GM18517 (cell line): Measurements from ENCODE around the gene VAPB.
"Not testable (repeated sequence)": the region's sequence is repeated elsewhere in the genome, so short reads cannot be mapped to it uniquely, and the experiment has no call there.

Experiments used
- ATAC-seq: cut with Tn5 transposase; IDR thresholded peaks from one replicate; pipeline ENCODE4 v1.9.1; 2021; ENCODE audit warnings: mild to moderate bottlenecking, moderate library complexity; ENCODE audit not compliant: unreplicated experiment

The VAPB gene

DNA sequence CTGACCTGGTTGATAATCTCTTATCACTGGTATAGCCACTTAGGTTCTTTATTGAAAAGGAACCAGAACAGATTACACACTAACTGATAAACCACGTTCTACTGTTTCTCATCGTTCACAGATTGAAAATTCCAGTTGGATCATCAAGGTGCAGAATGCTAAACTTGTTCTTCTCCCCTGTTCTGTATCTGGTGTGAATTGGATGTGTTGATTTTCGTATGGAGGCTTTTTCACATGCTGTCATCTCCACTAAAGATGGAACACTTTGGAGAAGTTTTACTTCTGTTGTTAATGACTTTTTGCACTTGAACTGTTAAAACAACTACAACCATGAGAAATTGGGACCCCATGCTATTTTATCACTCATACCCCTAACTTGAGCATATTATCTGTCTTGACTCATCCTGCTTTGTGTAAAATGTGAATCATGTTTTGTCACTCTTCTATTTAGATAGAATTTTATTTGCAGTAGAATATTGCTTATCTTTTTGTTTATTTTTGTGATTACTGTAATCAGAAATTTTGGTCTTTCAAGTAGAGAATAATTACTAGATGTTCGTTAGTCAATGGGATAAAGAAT is 17.5 kb downstream of the VAPB start:
- ATAC-seq, result no peak

DNA sequence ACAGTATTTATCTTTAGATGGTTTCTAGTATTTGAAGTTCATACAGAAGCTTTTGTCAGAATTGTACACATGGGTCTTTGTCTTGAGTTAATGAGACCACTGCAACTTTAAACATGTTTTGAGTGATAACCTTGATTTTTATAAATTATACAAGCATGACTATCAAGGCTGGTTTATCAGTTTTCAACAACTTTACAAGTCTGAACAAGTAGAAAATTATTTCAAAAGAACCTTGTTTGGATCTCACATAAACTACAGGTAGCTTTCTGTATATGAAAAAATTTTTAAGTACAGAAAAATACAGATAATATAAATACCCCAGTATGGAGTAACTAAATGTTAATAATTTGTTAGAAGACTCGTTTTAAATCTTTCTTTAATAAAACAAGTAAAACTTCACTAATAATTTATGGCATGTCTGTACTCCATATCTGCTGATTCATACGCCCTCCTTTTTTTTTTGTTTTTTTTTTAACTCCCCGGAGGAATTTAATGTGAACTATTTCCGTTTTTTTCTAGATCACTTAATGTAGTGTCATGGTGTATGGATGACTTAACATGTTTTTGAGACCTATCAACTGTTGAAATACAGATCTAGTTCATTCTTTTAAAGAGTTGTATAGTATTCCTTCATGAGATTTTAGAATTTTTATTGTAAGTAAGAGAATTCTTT is 18.3 kb downstream of the VAPB start:
- ATAC-seq, result no peak

DNA sequence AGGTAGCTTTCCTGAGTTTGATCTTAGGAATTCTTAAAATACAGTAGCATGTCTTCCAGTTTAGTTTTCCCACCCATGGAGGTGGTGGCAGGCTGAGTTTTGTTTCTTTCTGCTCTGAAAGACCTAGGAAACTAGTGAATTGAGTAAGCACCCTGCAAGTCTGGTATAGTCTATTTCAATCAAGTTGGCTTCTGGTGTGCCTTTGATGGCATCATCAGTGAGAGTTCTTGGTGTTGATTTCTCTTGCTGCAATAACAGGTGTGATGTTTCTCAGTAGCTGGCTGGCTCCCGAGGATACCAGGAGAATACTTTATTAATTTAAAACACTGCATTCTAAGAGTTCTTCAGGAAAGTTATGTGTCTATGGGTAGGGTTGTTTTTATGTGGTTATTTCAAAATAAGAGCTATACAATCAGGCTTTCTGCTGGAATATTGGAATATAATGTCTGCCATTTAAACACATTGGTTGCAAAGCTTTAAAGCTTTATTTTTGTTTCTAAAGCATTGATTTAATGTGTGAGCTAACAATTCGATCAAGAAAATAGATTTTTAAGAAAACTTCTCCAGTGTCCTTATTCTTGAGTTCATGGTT is 19.0 kb downstream of the VAPB start:
- ATAC-seq, result no peak

DNA sequence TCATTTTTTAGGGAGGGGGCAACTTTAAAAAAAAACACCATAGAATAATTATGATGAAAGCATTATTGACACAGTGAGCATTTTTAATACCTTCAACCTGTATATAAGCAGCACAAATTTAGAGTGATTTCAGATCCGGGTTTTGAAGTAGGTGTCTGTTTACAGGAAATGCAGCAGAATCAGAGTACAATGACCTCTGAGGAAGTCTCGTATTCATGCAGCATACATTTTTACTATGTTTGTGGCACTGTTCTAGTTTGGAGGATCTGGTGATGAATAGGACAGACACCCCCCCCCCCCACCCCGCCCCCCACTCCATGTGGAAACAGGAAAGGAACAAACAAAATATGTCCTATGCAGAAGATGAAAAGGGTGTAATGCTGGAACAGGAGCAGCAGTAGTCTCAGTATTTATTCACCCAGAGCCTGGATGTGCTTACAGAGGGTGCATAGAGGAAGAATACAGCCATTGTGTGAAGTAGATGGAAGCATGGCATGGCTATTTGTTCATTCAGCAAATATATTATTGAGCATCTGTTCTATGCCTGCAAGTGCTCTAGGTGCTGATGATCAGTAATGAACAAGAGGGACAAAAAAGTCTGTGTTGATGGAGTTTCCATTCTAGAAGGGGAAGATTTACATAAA is 19.7 kb downstream of the VAPB start:
- ATAC-seq, result no peak

DNA sequence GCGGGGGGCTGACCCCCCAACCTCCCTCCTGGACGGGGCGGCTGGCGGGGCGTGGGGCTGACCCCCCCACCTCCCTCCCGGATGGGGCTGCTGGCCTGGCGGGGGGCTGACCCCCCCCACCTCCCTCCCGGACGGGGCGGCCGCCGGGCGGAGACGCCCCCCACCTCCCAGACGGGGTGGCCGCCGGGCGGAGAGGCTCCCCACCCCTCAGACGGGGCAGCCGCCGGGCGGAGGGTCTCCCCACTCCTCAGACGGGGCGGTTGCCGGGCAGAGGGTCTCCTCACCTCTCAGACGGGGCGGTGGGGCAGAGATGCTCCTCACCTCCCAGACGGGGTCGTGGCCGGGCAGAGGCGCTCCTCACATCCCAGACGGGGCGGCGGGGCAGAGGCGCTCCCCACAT is 25.2 kb downstream of the VAPB start:
- not testable (repeated sequence) for ATAC-seq

DNA sequence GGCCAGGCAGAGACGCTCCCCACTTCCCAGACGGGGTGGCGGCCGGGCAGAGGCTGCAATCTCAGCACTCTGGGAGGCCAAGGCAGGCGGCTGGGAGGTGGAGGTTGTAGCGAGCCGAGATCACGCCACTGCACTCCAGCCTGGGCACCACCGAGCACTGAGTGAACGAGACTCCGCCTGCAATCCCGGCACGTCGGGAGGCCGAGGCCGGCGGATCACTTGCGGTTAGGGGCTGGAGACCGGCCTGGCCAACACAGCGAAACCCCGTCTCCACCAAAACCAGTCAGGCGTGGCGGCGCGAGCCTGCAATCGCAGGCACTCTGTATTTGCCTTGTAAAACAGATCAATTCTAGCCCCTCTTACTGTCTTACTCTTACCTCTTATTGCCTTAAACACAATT is 25.8 kb downstream of the VAPB start:
- ATAC-seq, result not testable (repeated sequence)

DNA sequence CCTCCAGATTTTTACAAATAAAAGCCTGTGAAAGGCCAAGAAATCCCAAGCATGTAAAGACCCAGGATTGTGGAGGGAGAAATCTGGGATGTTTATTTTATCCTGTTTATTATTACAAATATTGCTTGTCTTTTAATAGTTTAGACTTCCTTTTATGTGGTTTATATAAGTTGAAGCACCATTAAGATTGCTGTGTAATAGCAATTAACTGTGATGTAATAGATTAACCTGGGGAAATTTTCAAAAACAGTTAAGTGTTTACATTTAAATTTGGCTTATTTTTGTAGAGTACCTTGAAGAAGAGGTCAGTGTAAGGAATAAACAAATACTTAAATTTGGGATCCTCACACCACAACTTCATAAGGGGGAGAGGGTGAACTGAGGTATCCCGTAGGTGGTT is 27.0 kb downstream of the VAPB start:
- no peak for ATAC-seq

DNA sequence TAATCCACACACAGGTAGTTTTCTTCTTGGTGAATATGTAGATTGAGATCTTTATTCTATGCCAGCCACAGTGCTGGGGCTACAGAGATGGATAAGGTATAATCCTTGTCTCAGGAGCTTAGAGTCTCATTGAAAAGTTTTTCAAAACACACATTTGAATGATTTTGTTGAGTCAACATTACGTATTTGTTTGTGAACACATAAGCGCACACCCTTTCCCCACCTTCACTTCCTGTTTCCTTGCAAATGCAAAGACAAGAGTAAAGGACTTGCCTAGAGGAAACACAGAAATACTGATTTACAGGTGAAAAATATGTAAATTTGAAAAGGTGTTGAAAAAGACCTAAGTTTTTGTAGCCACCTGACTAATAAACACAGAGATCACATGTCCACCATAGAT is 27.8 kb downstream of the VAPB start:
- no peak for ATAC-seq

DNA sequence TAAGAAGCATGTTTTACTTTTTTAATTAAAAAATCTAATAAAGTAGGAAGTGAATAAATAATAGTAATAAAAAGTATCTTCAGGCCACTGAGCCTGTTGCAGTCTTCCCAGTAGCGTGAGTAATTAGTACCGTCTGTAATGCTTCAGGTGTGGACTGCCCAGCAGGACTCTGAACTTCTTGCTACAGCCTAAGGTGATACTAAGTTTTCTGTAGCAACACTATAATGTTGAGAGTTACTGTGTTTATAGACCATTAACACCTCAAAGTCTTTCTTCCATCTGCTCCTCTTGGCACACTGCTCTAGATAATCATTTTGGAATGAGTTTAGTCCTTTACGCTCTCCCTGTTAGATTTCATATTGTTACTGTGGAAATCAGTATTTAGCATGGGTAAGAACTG is 28.4 kb downstream of the VAPB start:
- no peak for ATAC-seq

DNA sequence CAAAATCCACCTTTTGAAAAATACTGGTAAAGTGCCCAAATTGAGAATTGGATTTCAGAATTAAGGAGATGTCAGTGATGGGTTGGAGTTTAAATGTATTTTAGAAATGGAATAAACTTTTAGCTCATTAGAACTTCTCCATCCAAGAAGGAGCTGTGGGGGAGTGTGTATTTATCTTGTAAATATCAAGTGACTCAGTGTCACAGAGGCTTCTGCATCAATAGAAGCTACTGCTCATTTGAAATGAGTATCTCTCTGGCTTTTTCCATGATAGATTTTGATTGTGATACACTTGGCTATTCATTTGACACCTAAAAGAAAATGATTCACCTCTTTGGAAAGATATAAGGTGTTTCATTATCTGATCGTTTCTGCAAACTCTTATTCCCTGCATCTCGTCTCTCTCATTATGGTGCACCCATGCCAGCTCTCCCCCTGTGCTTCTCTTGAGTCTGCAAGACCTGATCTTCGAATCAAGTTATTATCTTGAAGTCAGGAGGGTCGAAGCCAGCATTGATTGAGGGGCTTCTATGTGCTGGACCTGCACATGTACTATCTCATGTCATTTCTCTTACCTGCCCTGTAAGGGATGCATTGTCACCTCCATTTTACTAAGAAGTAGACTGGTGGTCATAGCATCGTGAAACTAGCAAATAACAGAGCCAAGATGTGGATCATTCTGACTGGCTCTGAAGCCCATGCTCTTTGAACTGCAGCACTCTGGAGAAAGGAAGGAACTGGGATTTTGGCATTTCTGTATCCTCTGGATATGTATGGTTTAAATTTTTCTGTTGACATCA is 30.1 kb downstream of the VAPB start:
- ATAC-seq, result no peak

DNA sequence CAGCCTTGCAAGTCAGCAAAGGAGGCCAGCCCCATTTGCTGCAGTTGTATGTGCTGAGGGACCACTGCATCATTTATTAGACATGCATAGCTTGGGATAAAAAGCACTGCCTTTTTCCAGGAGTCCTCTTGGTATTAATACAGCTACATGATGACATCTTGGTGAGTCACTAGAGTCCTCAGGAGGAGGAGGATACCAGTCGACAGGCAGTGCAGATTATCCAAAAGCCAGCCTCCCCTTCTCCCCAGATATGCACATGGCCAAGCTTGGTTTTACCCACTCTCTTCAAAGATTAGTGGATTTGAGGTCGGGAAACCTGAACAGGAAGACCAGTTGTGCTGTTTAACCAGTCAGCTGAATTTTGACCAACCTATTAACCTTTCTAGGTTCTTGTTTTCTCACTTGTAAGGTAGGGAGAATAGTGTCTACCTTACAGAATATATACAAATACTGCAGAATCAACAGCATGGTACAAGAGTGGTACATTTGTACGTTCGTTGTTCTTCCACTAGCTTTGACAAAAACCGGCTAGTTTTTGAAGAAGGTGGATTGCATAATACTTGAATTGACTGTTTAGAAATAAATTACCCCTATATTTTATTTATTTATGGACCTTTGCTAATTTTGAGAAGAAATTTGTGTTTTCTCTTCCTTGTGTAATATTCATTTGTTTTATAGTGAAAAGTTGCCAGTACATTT is 31.9 kb downstream of the VAPB start:
- no peak for ATAC-seq

DNA sequence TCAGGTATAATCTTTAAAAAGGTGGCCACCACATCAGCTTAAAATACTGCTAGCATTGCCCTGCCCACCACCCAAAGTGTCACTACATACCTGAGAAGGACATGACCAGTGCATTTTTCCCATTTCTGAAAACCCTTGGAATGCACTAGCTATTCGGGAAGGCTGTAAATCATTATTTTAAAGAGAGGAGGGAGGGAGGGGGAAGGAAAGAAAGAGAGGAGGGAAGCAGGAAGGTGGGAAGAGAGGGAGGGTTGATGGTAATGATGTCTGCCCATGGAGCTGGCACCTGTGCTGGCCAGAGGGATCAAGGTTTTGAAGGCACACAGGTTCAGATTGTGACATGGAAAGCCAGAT is 32.4 kb downstream of the VAPB start:
- no peak for ATAC-seq

DNA sequence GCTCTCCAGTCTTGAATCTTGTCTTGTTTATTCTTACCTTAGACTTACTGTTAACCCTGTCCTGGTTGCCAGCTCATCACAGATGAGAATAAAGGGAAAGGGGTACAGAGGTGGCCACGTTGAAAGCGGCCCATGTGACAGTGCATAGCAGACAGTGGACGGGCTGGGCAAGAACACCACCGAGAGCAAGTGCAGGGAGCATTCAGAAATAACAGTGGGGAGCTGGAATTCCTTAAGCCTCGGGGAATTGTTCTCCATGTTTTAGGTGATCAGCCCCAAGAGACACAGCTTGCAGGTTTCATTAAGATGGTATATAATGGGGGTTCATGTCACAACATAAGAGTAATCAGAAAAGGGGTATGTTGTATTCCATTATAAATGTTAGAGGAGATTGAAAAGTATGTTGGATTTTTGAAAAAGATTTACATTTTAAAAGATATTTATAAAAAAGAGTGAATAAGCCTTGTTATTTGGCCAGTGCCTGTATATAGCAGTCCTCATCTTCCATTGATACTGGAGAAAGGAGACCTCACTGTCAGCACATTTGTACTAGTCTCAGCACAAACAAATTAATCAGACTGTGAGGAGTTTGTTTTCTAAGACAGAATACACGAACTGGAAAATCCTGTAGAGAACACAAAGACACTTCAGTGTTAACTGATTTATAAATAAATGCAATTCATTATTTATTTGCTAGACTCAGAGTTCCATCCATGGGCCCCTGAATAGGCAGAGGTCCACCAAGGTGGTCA is 35.4 kb downstream of the VAPB start:
- no peak for ATAC-seq

DNA sequence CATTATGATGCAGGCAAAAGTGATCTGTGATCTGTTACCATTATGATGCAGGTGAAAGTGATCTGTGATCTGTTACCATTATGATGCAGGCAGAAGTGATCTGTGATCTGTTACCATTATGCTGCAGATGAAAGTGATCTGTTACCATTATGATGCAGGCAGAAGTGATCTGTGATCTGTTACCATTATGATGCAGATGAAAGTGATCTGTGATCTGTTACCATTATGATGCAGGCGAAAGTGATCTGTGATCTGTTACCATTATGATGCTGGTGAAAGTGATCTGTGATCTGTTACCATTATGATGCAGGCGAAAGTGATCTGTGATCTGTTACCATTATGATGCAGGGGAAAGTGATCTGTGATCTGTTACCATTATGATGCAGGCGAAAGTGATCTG is 38.5 kb downstream of the VAPB start:
- not testable (repeated sequence) for ATAC-seq

DNA sequence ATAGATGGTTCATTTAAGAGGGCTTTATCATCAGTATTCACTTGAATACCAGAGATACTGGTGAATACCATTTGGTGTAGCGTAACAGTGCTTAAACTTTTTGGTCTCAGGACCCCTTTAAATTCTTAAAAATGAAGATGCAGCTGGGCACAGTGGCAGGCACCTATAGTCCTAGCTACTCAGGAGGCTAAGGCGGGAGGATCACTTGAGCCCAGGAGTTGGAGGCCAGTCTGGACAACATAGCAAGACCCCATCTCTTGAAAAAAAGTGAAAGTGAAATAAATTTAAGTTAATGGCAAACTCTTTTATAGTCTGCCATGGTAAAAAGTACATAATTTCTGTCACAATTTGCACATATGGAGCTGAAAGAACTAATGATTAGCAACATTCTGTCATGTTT is 39.3 kb downstream of the VAPB start:
- ATAC-seq, result no peak

DNA sequence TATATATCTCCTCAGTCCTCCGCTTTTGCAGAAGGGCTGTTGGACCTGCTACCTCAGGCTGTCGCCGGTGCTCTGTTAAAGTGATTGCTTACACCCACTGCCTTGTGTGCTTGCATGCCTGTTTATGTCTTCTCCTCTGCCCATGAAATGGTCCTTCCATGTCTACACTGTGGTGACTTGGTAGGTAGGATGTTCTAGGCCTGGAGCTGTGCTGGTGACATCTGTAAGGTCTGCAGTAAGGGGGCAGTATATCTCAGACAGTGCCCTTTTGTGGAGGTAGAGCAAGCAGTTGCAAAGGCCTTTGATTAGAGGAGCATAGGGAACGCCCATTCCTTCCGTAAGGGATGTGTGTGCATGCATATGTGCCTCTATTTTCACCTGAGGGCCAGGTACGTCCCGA is 40.3 kb downstream of the VAPB start:
- no peak for ATAC-seq

DNA sequence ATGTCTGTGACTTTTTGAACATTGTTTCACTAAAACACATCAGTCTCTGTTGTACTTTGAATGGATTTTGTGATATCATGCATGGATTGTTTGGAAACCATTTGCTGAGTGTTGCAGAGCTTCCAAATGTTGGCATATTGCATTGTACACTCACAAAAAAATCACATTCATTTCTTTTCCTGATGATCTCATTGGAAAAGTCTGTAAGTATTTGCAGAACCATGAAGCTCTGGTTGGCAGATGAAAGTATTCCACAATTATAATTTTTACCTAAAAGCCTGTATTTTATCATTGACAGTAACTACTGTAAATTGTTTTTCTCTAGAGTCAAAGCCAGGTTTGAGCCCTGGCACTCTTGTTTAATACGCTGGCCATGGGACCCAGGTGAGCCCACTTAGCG is 42.1 kb downstream of the VAPB start:
- ATAC-seq, result no peak

DNA sequence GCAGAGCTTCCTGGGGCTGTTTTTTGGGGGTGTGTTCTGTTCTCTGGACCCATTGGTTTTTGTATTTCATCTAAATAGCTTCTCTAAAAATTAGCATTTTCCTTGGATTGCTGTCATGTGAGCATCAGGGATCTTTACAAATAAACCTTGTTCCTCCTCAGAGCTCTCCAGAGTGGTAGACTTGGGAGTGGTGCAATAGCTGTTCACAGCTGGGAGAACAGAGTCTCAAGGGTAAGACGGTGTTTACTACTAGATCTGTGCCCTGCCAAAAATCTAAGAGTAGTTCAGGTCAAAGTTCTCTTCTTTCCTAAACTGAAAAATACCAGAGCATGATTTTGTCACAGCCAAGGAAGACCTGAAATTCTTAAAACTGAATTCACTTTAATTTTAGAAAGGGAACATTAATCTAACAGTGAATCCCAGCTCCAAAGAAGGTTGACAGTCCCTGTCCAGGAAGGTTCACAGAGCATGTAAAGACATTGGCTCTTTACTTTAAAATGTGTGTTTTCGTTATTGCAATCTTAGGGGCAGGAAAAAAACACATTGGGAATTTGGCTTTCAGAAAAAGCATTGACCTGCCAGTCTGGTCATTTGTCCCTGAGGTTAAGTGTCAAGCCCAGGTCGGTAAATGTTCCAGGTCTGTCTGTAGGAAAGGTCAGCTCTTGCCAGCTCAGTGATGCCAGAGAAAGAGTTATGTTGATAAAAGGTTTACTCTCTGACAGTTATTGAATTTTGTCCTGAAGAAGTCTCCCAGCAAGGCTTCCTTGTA is 43.3 kb downstream of the VAPB start:
- ATAC-seq, result no peak

DNA sequence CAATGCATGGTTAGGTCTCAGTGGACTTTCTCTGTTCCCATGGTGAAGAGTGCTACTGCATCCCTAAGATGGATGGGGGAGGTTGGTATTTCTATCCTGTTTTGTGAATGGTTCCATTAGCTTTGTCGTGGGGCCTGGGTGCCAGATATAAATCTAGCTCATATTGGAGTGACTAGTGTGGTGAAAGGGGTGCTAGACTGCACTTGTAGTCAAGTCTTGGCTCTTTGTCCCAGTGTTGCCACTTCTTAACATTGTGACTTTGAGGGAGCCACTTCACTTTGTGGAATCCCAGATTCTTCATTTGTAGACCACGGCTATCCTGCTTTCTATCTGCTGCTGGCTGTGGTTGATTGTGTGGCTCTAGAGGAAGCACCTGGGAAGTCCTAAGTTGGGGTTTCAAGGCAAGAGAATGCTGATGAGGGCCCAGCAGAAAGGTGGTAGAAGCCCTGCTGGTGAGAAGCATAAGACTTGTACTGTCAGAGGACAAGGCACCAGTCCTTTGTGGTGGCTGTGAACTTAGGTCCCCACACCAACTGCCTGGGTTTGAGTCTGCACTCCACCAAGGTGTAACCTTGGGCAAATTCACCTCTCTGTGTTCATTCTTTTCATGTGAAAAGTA is 44.1 kb downstream of the VAPB start:
- no peak for ATAC-seq
